ENCODE data around the gene FAM163A. TPM values are rescaled to one million over a fixed set of nuclear protein-coding genes. Genes with fewer than 3 reads are reported as not detected.

FAM163A gene
- total RNA-seq, 1 experiment from 2014 or later: not detected

- Histone ChIP-seq H3K27me3 (ENCODE audit: low read length) (no peaks in the 10 kb centered on the region), H3K9ac (ENCODE audit: low read length) (no peak overlapping the region), H3K9me3 (ENCODE audit: low read length) (no peaks in the 10 kb centered on the region), H2AFZ (ENCODE audit: low read length) (no peak overlapping the region), H3K36me3 (ENCODE audit: insufficient read depth, low read length) (peaks cover 46% of the 10 kb centered on the region; the same call in 1 of the 2 replicates), H3K79me2 (ENCODE audit: low read length) (peaks cover 76% of the 10 kb centered on the region), H3K27ac (ENCODE audit: low read length) (no peak overlapping the region), H3K4me3 (ENCODE audit: low read length) (no peak overlapping the region), H3K9me2 (replicated peaks; ENCODE audit: insufficient read depth, low read length) (no peaks in the 10 kb centered on the region), H4K20me1 (ENCODE audit: insufficient read depth, low read depth, low read length) (no peaks in the 10 kb centered on the region), H3K4me1 (ENCODE audit: low read length) (no peaks in the 10 kb centered on the region), H3K4me2 (ENCODE audit: low read depth, low read length, poor library complexity, severe bottlenecking) (no peak overlapping the region)
- no peak for DNase-seq
Observed at GRCh38 chr1:179865377-179865776, 122.3 kb downstream of the FAM163A start.

Other genes with a start within 250 kb of the FAM163A start
- gene NPHS2, start 167.3 kb upstream of the FAM163A start, total RNA-seq (2014; rRNA removed; shearing (Covaris generic); ENCODE audit: low replicate concordance): not detected in 2 replicates
- gene TDRD5, start 151.5 kb upstream of the FAM163A start, total RNA-seq (2014; rRNA removed; shearing (Covaris generic); ENCODE audit: low replicate concordance): not detected in 2 replicates
- 39.0 and 67.3 TPM in 2 replicates for gene TOR1AIP2, start 134.5 kb downstream of the FAM163A start, total RNA-seq (2014; rRNA removed; shearing (Covaris generic); ENCODE audit: low replicate concordance)
- gene TOR1AIP1, start 139.0 kb downstream of the FAM163A start, total RNA-seq (2014; rRNA removed; shearing (Covaris generic); ENCODE audit: low replicate concordance): 22.6 and 51.0 TPM in 2 replicates
- 72.3 and 117 TPM in 2 replicates for gene CEP350, start 211.5 kb downstream of the FAM163A start, total RNA-seq (2014; rRNA removed; shearing (Covaris generic); ENCODE audit: low replicate concordance)